Sigmoid colon (tissue), 4 donors: Measurements from ENCODE around the gene ZFPL1.

Source experiments
- CTCF ChIP-seq, 4 experiments: fragments of 450-650 bp in 3 of 4; fragments of 200-600 bp in 1 of 4; IDR thresholded peaks; one replicate each; pipeline ENCODE4 v1.5.1; 2016 to 2019; ENCODE audit warnings: antibody characterized with exemption in 4 of 4, mild to moderate bottlenecking in 3 of 4, moderate library complexity in 2 of 4
- EP300 ChIP-seq, 4 donors: sonication (generic); formaldehyde crosslinking; IDR thresholded peaks; one replicate each; pipeline ENCODE4 v1.6.1; 2017; ENCODE audit warnings: antibody characterized with exemption in 4 of 4
- POLR2A ChIP-seq, 2 donors: fragments of 450-650 bp; IDR thresholded peaks; one replicate each; pipeline ENCODE4 v1.6.1; 2016; ENCODE audit warnings: antibody characterized with exemption in 2 of 2, mild to moderate bottlenecking in 2 of 2, moderate library complexity in 2 of 2
- POLR2AphosphoS5 ChIP-seq, 4 donors: sonication (generic); formaldehyde crosslinking; IDR thresholded peaks; one replicate each; pipeline ENCODE4 v1.6.1; 2017; ENCODE audit warnings: antibody characterized with exemption in 4 of 4

GRCh38 chr11:65116370-65117205, 32.6 kb downstream of the ZFPL1 start:
- no peak for TF ChIP-seq CTCF (IDR thresholded peaks at IDR 0.05)
- no peak for TF ChIP-seq EP300 (IDR thresholded peaks at IDR 0.05)
- no peak for TF ChIP-seq POLR2AphosphoS5 (IDR thresholded peaks at IDR 0.05)
- TF ChIP-seq POLR2A (IDR thresholded peaks at IDR 0.05): no peak
